Stimulated activated naive B cell treated with anti-CD40 and anti-IgM and Interleukin-4, amounts not matched to agents 10 μg/mL and 1 μg/mL and 100 μg/mL, for 72 hours (primary cell): ENCODE data around the gene ALKBH3.

ENCODE experiments used
- ATAC-seq, 2 donors: fragments of 150-1000 bp; cut with Tn5 transposase; replicated peaks; 2 replicates each; pipeline ENCODE4 v1.10.0; 2021; ENCODE audit warnings: moderate library complexity in 1 of 2
- DNase-seq: peaks from one replicate; pipeline ENCODE4 v3.0.0; 2021
- H3K27ac Mint-ChIP-seq: one replicate; pipeline ENCODE4 v1.8.0; 2022; ENCODE audit warnings: mild to moderate bottlenecking, mixed read lengths
- H3K27me3 Mint-ChIP-seq, 2 donors: one replicate each; pipeline ENCODE4 v1.8.0; 2022; ENCODE audit warnings: mixed read lengths in 2 of 2
- H3K36me3 Mint-ChIP-seq, 2 donors: one replicate each; pipeline ENCODE4 v1.8.0; 2022; ENCODE audit warnings: mixed read lengths in 2 of 2, mild to moderate bottlenecking in 1 of 2
- H3K4me1 Mint-ChIP-seq, 2 donors: one replicate each; pipeline ENCODE4 v1.8.0; 2022; ENCODE audit warnings: mixed read lengths in 2 of 2, mild to moderate bottlenecking in 1 of 2
- H3K4me3 Mint-ChIP-seq, 2 donors: one replicate each; pipeline ENCODE4 v1.8.0; 2022; ENCODE audit warnings: mild to moderate bottlenecking in 2 of 2, mixed read lengths in 2 of 2, moderate library complexity in 1 of 2
- H3K9me3 Mint-ChIP-seq, 2 donors: one replicate each; pipeline ENCODE4 v1.8.0; 2022; ENCODE audit warnings: mixed read lengths in 2 of 2, mild to moderate bottlenecking in 1 of 2

The ALKBH3 gene

DNA sequence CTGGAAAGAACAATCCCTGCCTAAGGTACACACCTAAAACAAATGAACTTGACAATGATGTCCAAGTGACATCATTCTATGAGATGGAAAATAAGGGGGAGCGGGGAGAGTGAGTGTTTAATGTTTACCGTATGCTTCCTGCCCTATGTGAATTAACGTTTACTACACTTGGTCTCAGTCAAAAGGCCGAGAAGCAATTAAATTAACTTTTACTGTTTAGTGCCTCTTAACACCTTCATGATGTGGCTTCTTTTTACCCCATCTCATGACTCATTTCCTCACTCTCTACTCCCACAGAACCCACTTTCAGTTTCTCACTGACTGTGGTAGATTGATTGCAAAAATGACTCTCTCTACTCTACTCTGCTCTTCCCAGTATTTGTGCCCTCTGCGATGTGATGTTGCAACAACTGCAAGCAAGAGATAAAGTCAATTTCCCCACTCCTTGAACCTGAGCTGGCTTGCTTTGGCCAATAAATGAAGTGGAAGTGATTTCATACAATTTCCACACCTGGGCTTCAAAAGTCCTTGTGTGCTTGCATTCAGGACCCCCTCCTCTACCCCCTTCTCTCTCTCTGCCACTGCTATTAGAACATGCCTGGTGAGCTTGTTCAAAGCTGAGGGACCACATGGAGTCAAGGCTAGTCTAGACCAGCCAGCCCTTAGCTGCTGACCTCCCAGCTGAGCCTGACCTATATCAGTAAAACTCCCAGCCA lies 11.6 kb upstream of the ALKBH3 start:
- Mint-ChIP-seq H3K27me3 (peaks cover 53 to 63% of the 10 kb centered on the region in 2 donors), H3K4me3 (peak overlapping the region in 1 of 2 donors; percentile 14), H3K27ac (no peak overlapping the region), H3K36me3 (peaks cover 4 to 13% of the 10 kb centered on the region in 2 donors), H3K9me3 (peaks cover 3 to 8% of the 10 kb centered on the region in 2 donors), H3K4me1 (peaks cover 7 to 14% of the 10 kb centered on the region in 2 donors)
- DNase-seq (peak; percentile 26), ATAC-seq (peak; percentile 100)

DNA sequence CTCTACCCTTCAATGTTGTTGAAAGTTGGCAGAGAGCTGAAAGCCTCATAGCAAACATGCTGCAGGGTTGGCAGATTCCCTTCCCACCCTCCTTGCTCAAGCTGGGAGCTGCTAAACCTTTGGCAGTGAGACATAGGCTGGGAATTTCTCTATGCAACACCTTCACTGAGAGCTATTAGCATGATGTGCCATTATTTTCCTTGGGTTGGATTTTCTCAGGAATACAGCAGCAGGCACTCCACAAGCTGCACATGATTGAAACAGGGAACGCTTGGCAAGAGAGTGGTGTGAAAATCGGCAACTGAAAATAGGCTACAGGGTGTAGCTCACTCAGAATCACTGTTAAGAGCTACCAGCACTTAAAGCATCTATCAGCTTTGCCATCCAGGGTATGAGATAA lies 9.6 kb upstream of the ALKBH3 start:
- no peak for ATAC-seq

DNA sequence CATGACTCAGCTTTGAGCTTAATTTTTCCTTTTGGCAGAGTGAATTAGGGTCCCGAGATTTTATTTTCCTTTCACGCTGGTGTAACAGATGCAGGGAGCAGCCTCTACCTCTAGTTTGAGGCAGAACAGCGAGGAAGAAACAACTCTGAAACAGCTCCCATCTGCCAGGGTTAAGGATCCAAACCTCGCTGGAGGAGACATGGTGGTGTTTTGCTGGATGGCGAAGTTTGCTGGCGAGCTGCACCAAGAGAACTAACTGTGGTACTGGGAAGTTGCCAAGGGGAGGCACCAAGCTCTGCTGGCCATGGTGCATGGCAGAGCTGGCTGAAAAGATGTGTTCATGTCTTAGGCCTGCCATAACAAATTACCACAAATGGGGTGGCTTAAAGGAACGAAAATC lies 7.6 kb upstream of the ALKBH3 start:
- peaks cover 6 to 12% of the 10 kb centered on the region in 2 donors for H3K4me1 Mint-ChIP-seq
- no peaks in the 10 kb centered on the region for H3K36me3 Mint-ChIP-seq
- peaks cover 51 to 71% of the 10 kb centered on the region in 2 donors for H3K27me3 Mint-ChIP-seq
- ATAC-seq (no peak), DNase-seq (no peak)
- H3K4me3 Mint-ChIP-seq = no peak overlapping the region
- no peak overlapping the region for H3K27ac Mint-ChIP-seq
- peaks cover 0 to 4% of the 10 kb centered on the region in 2 donors for H3K9me3 Mint-ChIP-seq

More for the DNA sequence above, 9.6 kb upstream of the ALKBH3 start:
- peaks cover 0 to 9% of the 10 kb centered on the region in 2 donors for H3K36me3 Mint-ChIP-seq
- no peak overlapping the region for H3K27ac Mint-ChIP-seq
- no peak overlapping the region for H3K4me3 Mint-ChIP-seq
- H3K9me3 Mint-ChIP-seq = peaks cover 3 to 8% of the 10 kb centered on the region in 2 donors
- H3K4me1 Mint-ChIP-seq = peaks cover 6 to 12% of the 10 kb centered on the region in 2 donors
- no peak for DNase-seq
- H3K27me3 Mint-ChIP-seq = peaks cover 58 to 68% of the 10 kb centered on the region in 2 donors

DNA sequence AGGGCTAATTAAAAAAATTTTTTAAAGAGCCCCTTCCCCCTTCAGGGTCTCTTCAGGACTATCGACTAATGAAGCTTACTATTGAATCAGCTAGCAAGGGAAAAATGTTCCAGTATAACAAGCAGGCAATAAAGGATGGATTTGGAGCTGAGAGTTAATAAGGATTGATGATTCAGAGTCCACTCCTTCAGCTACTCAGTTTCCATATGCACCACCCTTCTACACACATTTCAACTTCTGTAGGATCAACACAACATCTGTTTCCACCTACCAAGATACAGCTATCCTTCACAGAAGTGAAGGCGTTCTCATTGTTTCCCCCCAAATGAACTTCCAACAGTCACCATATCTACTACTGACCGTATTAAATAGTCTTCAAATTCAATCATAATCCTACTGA lies 6.6 kb upstream of the ALKBH3 start:
- H3K36me3 Mint-ChIP-seq = peaks cover 0 to 2% of the 10 kb centered on the region in 2 donors
- no peak for ATAC-seq
- H3K4me1 Mint-ChIP-seq = peaks cover 5% of the 10 kb centered on the region in 2 donors
- no peak overlapping the region for H3K4me3 Mint-ChIP-seq
- H3K27me3 Mint-ChIP-seq = peaks cover 54 to 82% of the 10 kb centered on the region in 2 donors
- no peak overlapping the region for H3K27ac Mint-ChIP-seq
- H3K9me3 Mint-ChIP-seq = peaks cover 0 to 4% of the 10 kb centered on the region in 2 donors
- DNase-seq = no peak

DNA sequence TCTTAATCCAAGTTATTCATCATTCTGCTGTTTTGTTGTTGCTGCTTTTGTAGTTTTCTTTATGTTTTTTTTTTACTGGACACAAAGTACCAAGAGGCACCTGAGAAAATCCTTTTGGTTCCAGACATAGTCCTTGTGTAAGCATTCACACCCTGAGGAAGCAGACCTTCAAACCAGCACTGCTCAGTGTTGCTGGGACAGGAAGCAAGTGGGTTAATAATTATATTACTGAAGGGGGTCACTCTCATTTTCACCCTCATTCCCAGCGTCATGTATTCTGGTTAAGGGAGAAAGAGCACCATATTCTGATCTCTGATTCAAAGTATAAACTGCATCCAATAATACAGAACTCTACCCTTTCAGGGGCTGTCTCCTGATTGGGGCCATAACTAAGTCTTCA lies 5.9 kb upstream of the ALKBH3 start:
- DNase-seq (no peak), ATAC-seq (no peak)
- H3K27me3 Mint-ChIP-seq = peaks cover 54 to 84% of the 10 kb centered on the region in 2 donors
- no peak overlapping the region for H3K4me3 Mint-ChIP-seq
- peaks cover 0 to 2% of the 10 kb centered on the region in 2 donors for H3K36me3 Mint-ChIP-seq
- peaks cover 0 to 4% of the 10 kb centered on the region in 2 donors for H3K9me3 Mint-ChIP-seq
- no peaks in the 10 kb centered on the region for H3K4me1 Mint-ChIP-seq
- H3K27ac Mint-ChIP-seq = no peak overlapping the region

DNA sequence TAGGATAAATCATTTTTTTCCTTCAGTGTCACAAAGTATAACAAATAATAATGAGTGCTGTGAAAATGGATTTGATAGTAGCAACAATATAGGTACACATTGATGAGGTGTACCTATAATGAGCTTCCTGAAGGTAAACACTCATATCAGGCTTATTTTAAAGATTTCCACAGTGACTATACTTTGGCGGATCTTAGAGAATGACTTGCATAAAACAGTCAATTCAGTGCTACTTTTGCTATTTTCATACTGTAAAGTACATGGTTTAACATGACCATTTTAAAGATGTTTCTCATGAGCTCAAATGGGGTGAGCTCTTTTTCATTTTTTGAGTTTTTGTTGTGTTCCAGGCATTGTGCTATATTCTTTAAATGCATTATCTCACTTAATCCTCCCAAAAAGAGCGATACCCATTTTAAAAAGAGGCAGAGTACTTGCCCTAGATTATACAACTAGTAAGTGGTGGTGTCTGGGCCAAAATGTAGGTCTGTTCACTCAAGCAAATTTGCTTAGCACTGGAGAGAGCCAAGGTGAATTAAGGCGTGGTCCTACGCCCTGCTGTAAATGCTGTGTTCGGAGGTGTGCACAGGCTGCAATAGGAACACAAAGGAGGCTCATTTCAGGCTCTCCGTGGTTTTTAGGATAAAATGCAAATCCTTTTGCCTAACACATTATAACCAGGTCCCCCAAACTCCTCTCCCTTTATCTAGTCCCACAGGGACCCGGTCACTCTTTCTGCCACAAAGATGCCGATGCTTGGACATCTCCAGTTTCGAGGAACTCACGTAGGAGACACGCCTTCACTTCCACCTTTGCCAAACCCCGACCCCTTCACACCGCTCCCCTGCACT lies 617 bp upstream of the ALKBH3 start:
- peak overlapping the region; percentile 66 for H3K27ac Mint-ChIP-seq
- peaks cover 17 to 40% of the 10 kb centered on the region in 2 donors for H3K27me3 Mint-ChIP-seq
- ATAC-seq (peak; percentile 2 to 12), DNase-seq (no peak)
- H3K4me1 Mint-ChIP-seq = peaks cover 6 to 14% of the 10 kb centered on the region in 2 donors
- H3K36me3 Mint-ChIP-seq = peaks cover 22 to 29% of the 10 kb centered on the region in 2 donors
- H3K4me3 Mint-ChIP-seq = peak overlapping the region; percentile 87 to 89
- H3K9me3 Mint-ChIP-seq = peaks cover 2 to 4% of the 10 kb centered on the region in 2 donors

DNA sequence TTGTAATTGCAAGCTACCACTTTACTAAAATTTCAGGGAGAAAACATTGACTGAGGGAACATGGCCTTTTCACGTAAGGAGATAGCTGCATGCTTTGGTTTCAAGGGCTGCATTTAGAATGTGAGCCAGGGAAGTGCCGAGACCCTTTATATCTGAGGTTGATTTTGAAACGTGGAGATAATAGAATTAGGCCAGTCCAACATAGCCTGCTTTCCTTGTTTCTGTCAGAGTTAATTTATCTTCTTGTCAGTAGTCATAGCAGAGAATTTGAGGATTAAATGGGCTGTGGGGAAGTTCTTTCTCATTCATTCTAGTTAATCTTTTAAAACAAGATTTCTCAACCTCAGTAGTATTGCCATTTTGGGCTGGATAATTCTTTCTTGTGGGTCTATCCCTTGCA lies 12.2 kb downstream of the ALKBH3 start:
- H3K9me3 Mint-ChIP-seq = no peaks in the 10 kb centered on the region
- H3K4me3 Mint-ChIP-seq = no peak overlapping the region
- peaks cover 0 to 1% of the 10 kb centered on the region in 2 donors for H3K4me1 Mint-ChIP-seq
- H3K36me3 Mint-ChIP-seq = peaks cover 26 to 59% of the 10 kb centered on the region in 2 donors
- ATAC-seq (no peak), DNase-seq (no peak)
- no peak overlapping the region for H3K27ac Mint-ChIP-seq
- H3K27me3 Mint-ChIP-seq = no peaks in the 10 kb centered on the region

DNA sequence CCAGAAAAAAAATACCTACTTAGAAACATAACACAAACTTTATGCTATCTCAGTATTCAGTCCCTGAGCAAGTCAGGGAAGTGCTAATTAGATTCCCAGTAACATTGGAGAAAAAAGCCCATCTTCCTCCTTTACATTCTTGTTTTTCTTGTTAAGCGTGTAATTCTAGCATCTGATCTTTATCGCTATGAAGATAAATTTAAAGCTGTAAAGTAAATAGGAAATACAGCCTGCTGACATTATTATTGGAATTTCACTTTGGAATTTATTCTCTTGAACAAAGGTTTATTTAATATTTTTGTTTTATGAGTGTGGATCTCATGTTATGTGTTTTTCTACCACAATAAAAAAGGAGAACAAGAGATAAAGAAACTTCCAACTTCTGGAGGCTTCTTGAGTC lies 13.9 kb downstream of the ALKBH3 start:
- DNase-seq = no peak
- Mint-ChIP-seq H3K36me3 (peaks cover 41 to 69% of the 10 kb centered on the region in 2 donors), H3K27me3 (no peaks in the 10 kb centered on the region), H3K4me1 (peaks cover 0 to 1% of the 10 kb centered on the region in 2 donors), H3K9me3 (peaks cover 0 to 2% of the 10 kb centered on the region in 2 donors), H3K4me3 (no peak overlapping the region), H3K27ac (no peak overlapping the region)
- ATAC-seq = no peak

DNA sequence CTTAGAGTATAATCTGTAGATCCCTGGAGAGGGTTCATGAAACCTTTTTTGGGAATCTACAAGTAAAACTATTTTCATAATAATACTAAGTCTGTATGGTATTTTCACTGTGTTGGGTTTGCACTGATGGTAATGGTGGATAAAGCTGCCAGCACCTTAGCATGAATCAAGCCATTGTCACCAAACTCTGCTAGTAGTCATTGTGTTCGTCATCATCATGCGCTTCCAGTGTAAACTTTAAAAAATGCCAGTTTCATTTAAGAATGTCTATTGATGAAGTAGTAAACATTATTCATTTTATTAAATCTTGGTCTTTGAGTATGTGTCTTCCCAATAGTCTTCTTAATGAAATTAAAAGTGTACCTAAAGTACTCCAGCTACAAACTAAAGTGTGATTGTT lies 15.0 kb downstream of the ALKBH3 start:
- no peaks in the 10 kb centered on the region for H3K27me3 Mint-ChIP-seq
- DNase-seq = no peak
- H3K4me1 Mint-ChIP-seq = no peaks in the 10 kb centered on the region
- H3K4me3 Mint-ChIP-seq = no peak overlapping the region
- H3K27ac Mint-ChIP-seq = no peak overlapping the region
- peaks cover 36 to 61% of the 10 kb centered on the region in 2 donors for H3K36me3 Mint-ChIP-seq
- peaks cover 0 to 2% of the 10 kb centered on the region in 2 donors for H3K9me3 Mint-ChIP-seq
- no peak for ATAC-seq

DNA sequence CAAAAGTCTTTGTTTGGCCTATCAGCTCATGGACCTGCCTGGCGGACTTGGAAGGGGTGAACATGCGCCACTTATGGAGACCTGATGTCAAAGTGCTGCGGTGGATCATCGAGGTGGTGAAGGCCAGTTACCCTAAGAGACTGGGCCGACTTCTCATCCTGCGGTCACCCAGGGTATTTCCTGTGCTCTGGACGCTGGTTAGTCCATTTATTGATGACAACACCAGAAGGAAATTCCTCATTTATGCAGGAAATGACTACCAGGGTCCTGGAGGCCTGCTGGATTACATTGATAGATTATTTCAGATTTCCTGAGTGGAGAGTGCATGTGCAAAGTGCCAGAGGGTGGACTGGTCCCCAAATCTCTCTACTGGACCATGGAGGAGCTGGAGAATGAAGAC lies 17.9 kb downstream of the ALKBH3 start:
- Mint-ChIP-seq H3K36me3 (peaks cover 38 to 67% of the 10 kb centered on the region in 2 donors), H3K4me1 (no peaks in the 10 kb centered on the region), H3K9me3 (peaks cover 0 to 2% of the 10 kb centered on the region in 2 donors), H3K27ac (peak overlapping the region; percentile 62), H3K4me3 (no peak overlapping the region), H3K27me3 (no peaks in the 10 kb centered on the region)
- ATAC-seq (no peak), DNase-seq (no peak)

DNA sequence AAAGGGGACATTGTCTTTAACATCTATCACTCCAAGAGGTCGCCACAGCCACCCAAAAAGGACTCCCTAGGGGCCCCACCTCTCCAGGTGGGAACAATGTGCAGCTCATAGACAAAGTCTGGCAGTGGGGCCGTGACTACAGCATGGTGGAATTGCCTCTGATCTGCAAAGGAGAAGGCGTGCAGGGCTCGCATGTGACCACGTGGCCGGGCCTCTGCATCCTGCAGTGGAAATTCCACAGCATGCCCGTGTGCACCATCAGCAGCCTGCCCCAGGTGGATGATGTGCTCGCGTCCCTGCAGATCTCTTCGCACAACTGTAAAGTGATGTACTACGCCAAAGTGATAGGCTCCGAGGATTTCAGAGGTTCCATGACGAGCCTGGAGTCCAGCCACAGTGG lies 18.5 kb downstream of the ALKBH3 start:
- H3K27me3 Mint-ChIP-seq = no peaks in the 10 kb centered on the region
- no peaks in the 10 kb centered on the region for H3K4me1 Mint-ChIP-seq
- no peak overlapping the region for H3K27ac Mint-ChIP-seq
- DNase-seq (no peak), ATAC-seq (no peak)
- H3K4me3 Mint-ChIP-seq = no peak overlapping the region
- H3K9me3 Mint-ChIP-seq = peaks cover 0 to 2% of the 10 kb centered on the region in 2 donors
- peaks cover 38 to 70% of the 10 kb centered on the region in 2 donors for H3K36me3 Mint-ChIP-seq

DNA sequence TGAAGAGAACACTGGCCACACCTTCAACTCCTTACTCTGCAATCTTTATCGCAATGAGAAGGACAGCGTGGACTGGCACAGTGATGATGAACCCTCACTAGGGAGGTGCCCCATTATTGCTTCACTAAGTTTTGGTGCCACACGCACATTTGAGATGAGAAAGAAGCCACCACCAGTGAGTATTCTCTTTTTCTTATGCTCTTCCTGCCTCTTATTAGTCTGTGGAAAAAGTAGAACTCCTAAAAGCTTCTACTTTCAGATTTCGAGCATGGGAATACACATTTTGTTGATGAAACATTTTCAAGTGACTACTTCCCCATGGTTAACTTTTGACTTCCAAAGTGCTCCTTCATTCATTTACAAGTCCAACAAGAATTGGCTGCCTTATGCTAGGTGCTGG lies 20.9 kb downstream of the ALKBH3 start:
- Mint-ChIP-seq H3K36me3 (peaks cover 41 to 57% of the 10 kb centered on the region in 2 donors), H3K27ac (no peak overlapping the region)

DNA sequence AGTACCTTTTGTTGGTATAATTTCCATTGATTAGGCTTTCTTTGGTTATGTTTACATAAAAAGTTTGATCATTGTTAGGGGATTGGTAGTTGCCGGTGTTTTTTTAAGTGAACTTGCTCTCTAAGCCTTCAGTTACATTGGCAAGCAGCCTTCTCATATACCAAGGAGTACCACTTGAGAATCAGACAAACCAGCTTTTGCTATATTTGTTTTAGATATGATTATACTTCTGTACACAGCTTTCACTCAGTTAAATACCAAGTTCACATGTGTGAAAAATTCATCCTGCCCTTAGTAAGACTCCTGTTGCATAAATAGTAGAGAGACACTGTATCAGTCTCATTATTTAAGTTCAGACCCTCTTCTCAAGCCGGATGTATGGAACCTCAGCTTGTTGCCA lies 22.4 kb downstream of the ALKBH3 start:
- Mint-ChIP-seq H3K4me3 (no peak overlapping the region), H3K36me3 (peaks cover 45 to 61% of the 10 kb centered on the region in 2 donors), H3K27ac (no peak overlapping the region), H3K27me3 (no peaks in the 10 kb centered on the region), H3K4me1 (peaks cover 12 to 14% of the 10 kb centered on the region in 2 donors), H3K9me3 (peaks cover 0 to 2% of the 10 kb centered on the region in 2 donors)
- DNase-seq (no peak), ATAC-seq (no peak)

More for the DNA sequence above, 20.9 kb downstream of the ALKBH3 start:
- no peaks in the 10 kb centered on the region for H3K27me3 Mint-ChIP-seq
- peaks cover 0 to 2% of the 10 kb centered on the region in 2 donors for H3K9me3 Mint-ChIP-seq
- DNase-seq (no peak), ATAC-seq (no peak)
- no peak overlapping the region for H3K4me3 Mint-ChIP-seq
- peaks cover 0 to 2% of the 10 kb centered on the region in 2 donors for H3K4me1 Mint-ChIP-seq

DNA sequence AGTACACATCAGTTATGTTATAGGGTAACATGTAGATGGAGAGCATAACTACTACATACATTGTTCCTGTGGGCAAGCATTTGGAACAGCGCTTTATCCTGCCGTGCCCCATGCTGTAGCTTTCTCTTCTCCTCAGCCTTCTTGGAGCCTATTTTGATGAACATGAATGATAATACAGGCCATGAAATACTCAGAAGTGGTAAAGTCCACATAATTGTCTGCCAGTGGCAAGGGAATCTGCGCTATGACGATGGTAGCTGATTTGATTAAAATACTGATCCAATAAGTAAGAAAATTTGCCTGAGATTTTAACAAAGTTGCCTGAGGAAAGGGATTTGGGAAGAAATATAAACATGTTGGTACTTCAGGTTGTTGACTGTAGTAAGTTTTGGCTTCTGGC lies 23.3 kb downstream of the ALKBH3 start:
- ATAC-seq = no peak
- no peak overlapping the region for H3K27ac Mint-ChIP-seq

More for the DNA sequence above, 23.3 kb downstream of the ALKBH3 start:
- H3K9me3 Mint-ChIP-seq = no peaks in the 10 kb centered on the region
- no peak overlapping the region for H3K4me3 Mint-ChIP-seq
- peaks cover 12 to 14% of the 10 kb centered on the region in 2 donors for H3K4me1 Mint-ChIP-seq
- DNase-seq = no peak
- H3K27me3 Mint-ChIP-seq = no peaks in the 10 kb centered on the region
- peaks cover 38 to 61% of the 10 kb centered on the region in 2 donors for H3K36me3 Mint-ChIP-seq
